Stomach smooth muscle (tissue), 2 donors: ENCODE data around the gene KSR1.
"Not testable (repeated sequence)": the region's sequence is repeated elsewhere in the genome, so short reads cannot be mapped to it uniquely, and the experiment has no call there.

Experiments
- H3K27ac ChIP-seq: one replicate; pipeline ENCODE4 v1.7.0; 2013; ENCODE audit warnings: mild to moderate bottlenecking, low read length, inconsistent platforms
- H3K27me3 ChIP-seq, 2 donors: one replicate each; pipeline ENCODE4 v1.7.0; 2013; ENCODE audit warnings: low read length in 2 of 2; ENCODE audit not compliant: insufficient read depth in 2 of 2, control insufficient read depth in 1 of 2
- H3K36me3 ChIP-seq, 2 donors: one replicate each; pipeline ENCODE4 v1.7.0; 2013; ENCODE audit warnings: low read length in 2 of 2; ENCODE audit not compliant: control insufficient read depth in 2 of 2, insufficient read depth in 2 of 2
- H3K4me1 ChIP-seq: one replicate; pipeline ENCODE4 v1.7.0; 2013; ENCODE audit warnings: low read length; ENCODE audit not compliant: control insufficient read depth, insufficient read depth
- H3K4me3 ChIP-seq, 2 donors: one replicate each; pipeline ENCODE4 v1.7.0; 2013; ENCODE audit warnings: low read length in 2 of 2
- H3K9ac ChIP-seq, 2 donors: one replicate each; pipeline ENCODE4 v1.7.0; 2013; ENCODE audit warnings: low read length in 2 of 2, mild to moderate bottlenecking in 1 of 2
- H3K9me3 ChIP-seq, 2 donors: one replicate each; pipeline ENCODE4 v1.7.0; 2013; ENCODE audit warnings: low read length in 2 of 2; ENCODE audit not compliant: control insufficient read depth in 2 of 2
- donor health status: healthy.
- donor health status: Pancreatic carcinoma.

The KSR1 gene

GRCh38 chr17:27630607-27631410 is 174.6 kb downstream of the KSR1 start, which contains the start of gene LGALS9:
Gene LGALS9, plus strand, starts transcription at chr17:27631188. Its CDS starts 78 bp downstream, at chr17:27631266.
- H3K27ac ChIP-seq: no peak within 1 kb of the TSS
- H3K27me3 ChIP-seq: no peaks in the 10 kb centered on the region
- H3K4me3 ChIP-seq: peak within 1 kb of the TSS; percentile 35 to 40

GRCh38 chr17:27631411-27631760 is 175.1 kb downstream of the KSR1 start:
- no peak overlapping the region for H3K27ac ChIP-seq
- H3K36me3 ChIP-seq: no peaks in the 10 kb centered on the region
- H3K4me1 ChIP-seq: peaks cover 19% of the 10 kb centered on the region
- H3K4me3 ChIP-seq: peak overlapping the region; percentile 35 to 40
- peak overlapping the region in 1 of 2 donors; percentile 38 for H3K9ac ChIP-seq
- H3K9me3 ChIP-seq: no peaks in the 10 kb centered on the region
- H3K27me3 ChIP-seq: no peaks in the 10 kb centered on the region

More at GRCh38 chr17:27630607-27631410, 174.6 kb downstream of the KSR1 start, which contains the start of gene LGALS9:
- H3K36me3 ChIP-seq: no peaks in the 10 kb centered on the region
- peaks cover 19% of the 10 kb centered on the region for H3K4me1 ChIP-seq
- peak within 1 kb of the TSS in 1 of 2 donors; percentile 38 for H3K9ac ChIP-seq
- H3K9me3 ChIP-seq: no peaks in the 10 kb centered on the region

GRCh38 chr17:27631897-27632725 is 175.9 kb downstream of the KSR1 start:
- peaks cover 19% of the 10 kb centered on the region for H3K4me1 ChIP-seq
- no peaks in the 10 kb centered on the region for H3K27me3 ChIP-seq
- H3K9ac ChIP-seq: peak overlapping the region in 1 of 2 donors; percentile 28
- H3K36me3 ChIP-seq: no peaks in the 10 kb centered on the region
- peak overlapping the region; percentile 35 to 40 for H3K4me3 ChIP-seq
- H3K9me3 ChIP-seq: no peaks in the 10 kb centered on the region
- H3K27ac ChIP-seq: no peak overlapping the region

DNA sequence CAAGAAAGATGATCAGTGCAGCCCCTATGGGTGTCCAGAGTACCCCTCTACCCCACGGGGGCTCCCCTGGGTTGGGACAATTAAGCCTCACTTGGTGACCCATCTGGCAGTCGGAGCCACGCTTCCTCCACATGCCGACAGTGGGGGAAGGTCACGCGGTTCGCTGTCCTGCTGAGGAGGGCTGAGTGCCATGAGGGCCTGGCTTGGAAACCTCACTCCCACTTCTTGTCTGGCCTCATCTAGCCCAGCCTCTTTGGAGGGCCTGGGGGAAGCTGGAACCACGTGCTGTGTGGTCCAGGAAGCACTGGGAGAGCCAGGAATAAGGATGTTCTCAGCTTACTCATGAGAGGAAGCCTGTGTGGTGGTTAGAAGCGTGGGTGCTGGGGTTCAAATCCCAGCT is 176.5 kb downstream of the KSR1 start:
- not testable (repeated sequence) for H3K27ac ChIP-seq, H3K27me3 ChIP-seq, H3K9me3 ChIP-seq, H3K4me3 ChIP-seq, H3K36me3 ChIP-seq
- peaks cover 19% of the 10 kb centered on the region for H3K4me1 ChIP-seq
- peak overlapping the region in 1 of 2 donors; percentile 28 for H3K9ac ChIP-seq

DNA sequence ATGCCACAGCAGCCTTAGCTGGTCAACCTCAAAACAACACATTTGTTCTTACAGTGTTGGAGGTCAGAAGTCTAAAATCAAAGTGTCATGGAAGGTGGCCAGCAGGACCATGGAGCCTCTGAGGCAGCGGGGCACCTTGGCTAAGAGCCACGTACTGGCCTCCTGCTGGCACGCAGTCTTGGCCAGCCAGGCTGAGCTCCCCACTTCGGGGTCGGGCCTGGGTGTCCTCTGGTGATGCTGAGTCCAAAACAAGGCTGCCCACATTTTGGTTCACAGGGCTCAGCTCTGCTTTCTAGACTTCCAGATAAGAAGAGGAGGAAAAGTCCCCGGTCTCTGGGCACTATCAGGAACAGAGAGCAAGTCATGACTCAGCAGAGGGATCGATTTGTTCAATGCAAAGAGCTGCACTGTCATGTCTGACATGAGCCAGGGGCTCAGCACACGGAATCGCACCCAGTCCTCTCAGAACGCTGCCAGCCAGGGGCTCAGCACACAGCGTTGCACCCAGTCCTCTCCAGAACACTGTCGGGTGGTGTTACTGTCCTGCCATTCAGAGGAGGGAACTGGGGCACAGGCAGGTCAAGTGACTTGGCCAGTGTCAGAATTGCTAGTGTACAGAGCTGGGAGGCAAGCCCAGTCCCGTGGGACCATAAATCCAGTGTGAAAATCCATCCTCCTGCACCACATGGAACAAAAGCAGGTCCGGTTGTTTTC is 177.2 kb downstream of the KSR1 start:
- Histone ChIP-seq H3K27me3 (no peaks in the 10 kb centered on the region), H3K36me3 (no peaks in the 10 kb centered on the region), H3K4me3 (peak overlapping the region in 1 of 2 donors; percentile 8), H3K9ac (no peak overlapping the region), H3K4me1 (peaks cover 19% of the 10 kb centered on the region), H3K27ac (no peak overlapping the region), H3K9me3 (no peaks in the 10 kb centered on the region)

GRCh38 chr17:27634026-27634335 is 177.7 kb downstream of the KSR1 start:
- H3K9me3 ChIP-seq: no peaks in the 10 kb centered on the region
- H3K27ac ChIP-seq: no peak overlapping the region
- H3K4me1 ChIP-seq: peaks cover 19% of the 10 kb centered on the region
- H3K9ac ChIP-seq: no peak overlapping the region
- H3K36me3 ChIP-seq: no peaks in the 10 kb centered on the region
- H3K27me3 ChIP-seq: no peaks in the 10 kb centered on the region
- no peak overlapping the region for H3K4me3 ChIP-seq

DNA sequence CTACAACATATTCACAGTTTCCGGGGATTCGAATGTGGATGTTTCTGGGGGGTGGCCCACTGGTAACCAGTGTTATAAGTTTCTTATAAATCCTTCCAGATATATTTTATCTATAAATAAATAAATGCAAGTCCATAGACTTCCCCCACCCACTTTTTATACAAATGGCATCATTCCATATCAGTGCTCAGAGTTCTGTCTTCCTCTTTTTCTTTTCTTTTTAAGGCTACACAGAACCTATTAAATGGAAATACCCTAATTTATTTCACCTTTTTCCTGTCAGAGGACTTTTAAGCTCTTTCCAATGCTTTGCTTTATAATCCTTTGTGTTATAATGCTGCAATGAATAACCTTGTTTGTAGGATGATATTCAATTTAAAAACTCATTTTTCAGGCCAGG is 178.5 kb downstream of the KSR1 start:
- Histone ChIP-seq H3K4me1 (peaks cover 19% of the 10 kb centered on the region), H3K9me3 (no peaks in the 10 kb centered on the region), H3K9ac (no peak overlapping the region), H3K36me3 (no peaks in the 10 kb centered on the region), H3K27ac (no peak overlapping the region), H3K4me3 (no peak overlapping the region), H3K27me3 (no peaks in the 10 kb centered on the region)

GRCh38 chr17:27635275-27635823 is 179.1 kb downstream of the KSR1 start:
- H3K4me3 ChIP-seq: no peak overlapping the region
- no peaks in the 10 kb centered on the region for H3K9me3 ChIP-seq
- H3K36me3 ChIP-seq: no peaks in the 10 kb centered on the region
- H3K9ac ChIP-seq: no peak overlapping the region
- H3K4me1 ChIP-seq: peaks cover 19% of the 10 kb centered on the region
- H3K27me3 ChIP-seq: no peaks in the 10 kb centered on the region
- H3K27ac ChIP-seq: no peak overlapping the region

DNA sequence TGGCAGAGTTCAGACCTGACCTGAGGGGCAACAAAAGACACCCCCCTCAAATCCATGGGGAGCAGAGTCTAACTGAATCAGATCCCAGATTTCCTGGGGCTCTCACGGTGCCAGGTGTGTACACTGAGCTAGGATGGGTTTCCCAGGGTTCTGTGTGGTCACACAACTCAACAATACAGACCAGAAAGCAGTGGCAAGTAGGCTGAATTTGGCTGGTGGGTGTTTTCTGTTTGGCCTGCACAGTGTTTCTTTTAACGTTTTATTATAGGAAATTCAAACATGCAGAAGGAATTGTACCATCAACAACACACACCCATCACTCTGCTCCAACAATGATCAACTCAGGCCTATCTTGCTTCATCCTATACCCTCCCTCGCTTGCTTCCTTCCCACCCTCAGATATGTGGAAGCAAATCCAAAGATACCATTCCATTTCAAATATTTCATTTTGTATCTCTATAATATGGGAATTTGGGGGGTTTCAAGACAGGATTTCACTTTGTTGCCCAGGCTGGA is 179.8 kb downstream of the KSR1 start:
- H3K4me3 ChIP-seq, H3K36me3 ChIP-seq, H3K9me3 ChIP-seq, H3K27ac ChIP-seq, H3K27me3 ChIP-seq, H3K9ac ChIP-seq: not testable (repeated sequence)
- peaks cover 19% of the 10 kb centered on the region for H3K4me1 ChIP-seq

GRCh38 chr17:27637818-27638217 is 181.6 kb downstream of the KSR1 start:
- peaks cover 12% of the 10 kb centered on the region for H3K4me1 ChIP-seq
- H3K9ac ChIP-seq: not testable (repeated sequence)

More at GRCh38 chr17:27637818-27638217, 181.6 kb downstream of the KSR1 start:
- H3K36me3 ChIP-seq, H3K27me3 ChIP-seq, H3K9me3 ChIP-seq, H3K4me3 ChIP-seq, H3K27ac ChIP-seq: not testable (repeated sequence)
